ENCODE results near the gene ONECUT1. TPM values are rescaled to one million over a fixed set of nuclear protein-coding genes. Genes with fewer than 3 reads are reported as not detected.

ONECUT1 gene
- total RNA-seq, 2 donors from 2014 or later: not detected

DNA sequence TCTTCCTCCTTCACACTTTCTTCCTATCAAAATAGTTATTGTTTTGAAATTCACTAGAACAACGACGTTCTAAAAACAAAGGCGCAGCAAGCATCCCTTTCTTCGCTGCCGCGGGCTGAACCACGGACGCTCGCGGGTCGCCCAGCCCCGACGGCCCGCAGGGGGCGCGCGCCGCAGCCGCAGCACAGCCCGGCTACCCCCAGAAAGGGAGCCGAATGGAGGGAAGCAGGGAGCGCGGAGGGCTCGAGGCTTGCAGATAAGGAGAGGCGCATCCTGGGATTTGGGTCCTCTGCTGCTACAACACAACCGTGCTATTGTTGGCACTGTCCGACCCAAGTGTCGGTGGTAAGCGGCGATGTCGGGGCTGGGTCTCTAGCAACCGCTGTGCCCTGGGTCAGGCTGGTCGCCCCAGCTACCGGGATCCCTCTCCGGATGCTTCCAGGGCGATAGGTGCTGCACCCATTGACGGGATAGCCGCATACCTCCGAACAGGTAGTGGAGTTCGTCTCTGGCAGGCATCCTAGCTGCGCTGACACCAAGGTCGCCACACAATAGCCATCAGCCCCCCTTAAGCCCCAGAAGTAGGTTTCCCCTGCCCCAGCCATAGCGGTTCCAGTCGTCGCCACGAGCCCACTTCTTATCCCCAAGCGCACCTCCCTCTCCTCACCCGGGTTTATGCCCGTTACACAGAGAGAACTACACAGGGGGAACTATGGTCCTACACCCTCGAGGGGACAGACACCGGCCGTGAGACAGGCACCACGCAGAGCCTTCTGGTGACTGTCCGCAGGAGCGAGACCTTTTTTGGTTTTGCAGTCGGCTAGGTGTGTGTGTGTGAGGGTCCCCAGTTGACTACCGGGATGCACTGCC is 6.0 kb downstream of the ONECUT1 start:
- DNase-seq: no peak
- peak; percentile 39 for ATAC-seq
- Mint-ChIP-seq H3K36me3 (ENCODE audit: low read depth) (peaks cover 2% of the 10 kb centered on the region), H3K4me1 (peaks cover 14% of the 10 kb centered on the region), H3K27ac (peak overlapping the region; percentile 24), H3K4me3 (peak overlapping the region; percentile 73), H3K27me3 (peaks cover 92% of the 10 kb centered on the region)
- H3K9me3 ChIP-seq (ENCODE audit: control insufficient read depth, low read length, poor library complexity, severe bottlenecking): peaks cover 5% of the 10 kb centered on the region

DNA sequence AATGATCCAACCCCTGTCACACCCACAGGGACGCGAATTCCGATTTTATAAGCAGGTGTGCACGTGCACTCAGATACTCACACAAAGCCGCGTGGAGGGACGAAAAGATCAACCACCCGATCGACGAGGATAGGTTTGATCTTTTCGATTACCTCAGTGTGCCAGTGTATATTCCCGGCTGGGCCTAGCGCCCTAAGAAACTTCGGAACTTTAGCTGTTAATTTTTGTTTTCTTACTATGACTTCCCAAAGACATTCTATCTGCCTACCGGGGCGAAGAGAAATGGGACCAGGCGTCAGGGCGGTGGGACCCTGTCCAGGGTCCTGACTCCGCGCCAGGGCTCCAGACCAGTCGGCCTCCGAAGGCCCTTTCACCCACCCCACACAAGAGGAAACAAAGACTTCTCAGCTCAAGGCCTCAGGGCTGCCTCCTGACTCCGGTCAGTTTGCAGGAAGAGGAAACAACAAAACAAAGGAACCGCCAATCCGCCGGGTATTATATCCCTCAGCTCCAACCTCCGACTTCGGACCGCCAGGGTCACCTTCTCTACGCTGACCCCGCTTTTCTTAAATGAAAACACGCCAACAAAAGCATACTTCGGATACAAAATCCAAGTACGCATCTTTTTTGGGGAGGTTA is 6.8 kb downstream of the ONECUT1 start:
- H3K4me3 Mint-ChIP-seq: peak overlapping the region; percentile 43
- DNase-seq: no peak
- ATAC-seq: no peak

DNA sequence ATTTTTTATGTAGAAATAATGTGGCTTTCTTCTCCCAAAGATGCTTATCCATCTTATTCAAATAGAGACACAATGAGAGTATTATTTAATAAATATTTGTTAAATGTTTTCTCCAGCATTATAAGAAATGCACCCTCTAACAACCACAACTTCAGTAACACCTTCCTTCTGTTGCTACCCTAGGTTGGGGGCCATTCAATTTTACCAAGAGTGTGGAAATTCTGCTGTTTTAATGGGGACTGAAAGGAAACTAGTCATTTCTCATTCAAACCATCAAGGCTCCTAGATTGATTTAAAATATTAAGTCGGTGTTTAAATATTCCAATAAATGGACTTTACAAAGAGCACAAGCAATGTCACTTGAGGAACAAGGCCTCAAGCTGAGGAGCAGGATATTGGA is 7.6 kb downstream of the ONECUT1 start:
- Mint-ChIP-seq H3K4me1 (peaks cover 11% of the 10 kb centered on the region), H3K27ac (no peak overlapping the region), H3K4me3 (no peak overlapping the region), H3K36me3 (ENCODE audit: low read depth) (peaks cover 2% of the 10 kb centered on the region), H3K27me3 (peaks cover 85% of the 10 kb centered on the region)
- peaks cover 5% of the 10 kb centered on the region for H3K9me3 ChIP-seq (ENCODE audit: control insufficient read depth, low read length, poor library complexity, severe bottlenecking)
- no peak for ATAC-seq
- no peak for DNase-seq

More for the DNA sequence above, 6.8 kb downstream of the ONECUT1 start:
- H3K4me1 Mint-ChIP-seq: peaks cover 14% of the 10 kb centered on the region
- H3K9me3 ChIP-seq (ENCODE audit: control insufficient read depth, low read length, poor library complexity, severe bottlenecking): peaks cover 5% of the 10 kb centered on the region
- peaks cover 88% of the 10 kb centered on the region for H3K27me3 Mint-ChIP-seq
- peak overlapping the region; percentile 24 for H3K27ac Mint-ChIP-seq
- peaks cover 2% of the 10 kb centered on the region for H3K36me3 Mint-ChIP-seq (ENCODE audit: low read depth)

DNA sequence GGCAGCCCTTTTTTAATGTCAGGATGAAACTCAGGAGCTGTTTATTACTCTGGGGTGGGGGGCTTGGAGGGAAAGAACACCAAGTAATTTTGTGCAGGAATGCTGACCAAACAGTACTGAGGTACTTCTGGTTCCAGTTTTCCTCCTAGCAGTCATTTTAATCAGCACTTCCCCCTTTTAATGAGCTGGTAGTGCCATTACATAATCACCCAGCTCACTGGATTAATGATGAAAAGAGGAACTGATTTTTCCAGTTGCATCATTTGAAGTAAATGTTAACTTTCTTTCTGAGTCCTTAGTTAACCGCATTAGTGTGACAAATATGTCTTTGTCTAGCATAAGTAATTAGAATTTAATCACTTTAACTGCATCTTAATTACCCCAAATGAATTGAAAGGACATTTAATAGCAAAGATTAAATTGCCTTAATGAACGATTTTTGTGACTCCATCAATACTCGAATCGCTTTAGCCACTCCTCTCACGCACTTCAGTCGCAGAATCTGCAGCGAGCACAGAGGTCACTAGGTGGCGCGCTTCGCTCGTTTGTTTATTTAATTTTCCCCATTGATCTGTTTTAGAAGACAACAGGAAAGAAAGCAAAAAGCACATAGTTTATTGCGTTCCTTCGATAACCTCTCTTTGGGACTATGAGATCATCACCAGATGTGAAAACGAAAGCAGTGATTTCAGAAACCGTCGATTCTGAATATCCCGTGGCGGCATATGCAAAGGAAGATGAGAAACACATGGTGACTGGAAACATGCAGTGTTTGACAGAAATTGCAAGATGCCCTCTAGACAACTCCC is 9.8 kb downstream of the ONECUT1 start:
- Mint-ChIP-seq H3K27ac (no peak overlapping the region), H3K4me3 (peak overlapping the region; percentile 52), H3K27me3 (peaks cover 87% of the 10 kb centered on the region)

DNA sequence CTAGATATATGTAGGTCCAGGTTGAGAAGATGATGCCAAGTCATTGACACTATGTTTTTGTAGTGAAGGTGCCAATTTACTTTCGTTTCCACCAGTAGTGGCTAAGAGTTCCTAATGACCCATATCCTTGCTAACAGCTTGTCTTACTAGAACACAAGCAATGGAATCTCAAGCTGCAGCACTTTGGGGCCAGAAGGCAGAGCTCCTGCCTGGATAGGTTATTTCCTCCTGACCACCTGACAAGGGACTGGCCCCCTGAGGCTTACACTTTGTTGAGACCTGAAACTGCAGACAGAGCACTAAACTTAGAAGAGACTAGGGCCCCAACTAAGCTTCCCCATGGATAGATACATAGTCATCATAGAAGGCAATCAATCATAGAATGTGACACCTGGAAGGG is 11.7 kb downstream of the ONECUT1 start:
- peaks cover 5% of the 10 kb centered on the region for H3K9me3 ChIP-seq (ENCODE audit: control insufficient read depth, low read length, poor library complexity, severe bottlenecking)
- H3K4me1 Mint-ChIP-seq: peaks cover 4% of the 10 kb centered on the region
- H3K36me3 Mint-ChIP-seq (ENCODE audit: low read depth): peaks cover 4% of the 10 kb centered on the region
- no peak overlapping the region for H3K27ac Mint-ChIP-seq
- ATAC-seq (no peak), DNase-seq (no peak)
- peaks cover 84% of the 10 kb centered on the region for H3K27me3 Mint-ChIP-seq
- H3K4me3 Mint-ChIP-seq: no peak overlapping the region

More for the DNA sequence above, 9.8 kb downstream of the ONECUT1 start:
- Mint-ChIP-seq H3K36me3 (ENCODE audit: low read depth) (peaks cover 4% of the 10 kb centered on the region), H3K4me1 (peaks cover 9% of the 10 kb centered on the region)
- peak; percentile 42 to 64 (median 49) for DNase-seq
- ATAC-seq: peak; percentile 88
- H3K9me3 ChIP-seq (ENCODE audit: control insufficient read depth, low read length, poor library complexity, severe bottlenecking): peaks cover 5% of the 10 kb centered on the region

DNA sequence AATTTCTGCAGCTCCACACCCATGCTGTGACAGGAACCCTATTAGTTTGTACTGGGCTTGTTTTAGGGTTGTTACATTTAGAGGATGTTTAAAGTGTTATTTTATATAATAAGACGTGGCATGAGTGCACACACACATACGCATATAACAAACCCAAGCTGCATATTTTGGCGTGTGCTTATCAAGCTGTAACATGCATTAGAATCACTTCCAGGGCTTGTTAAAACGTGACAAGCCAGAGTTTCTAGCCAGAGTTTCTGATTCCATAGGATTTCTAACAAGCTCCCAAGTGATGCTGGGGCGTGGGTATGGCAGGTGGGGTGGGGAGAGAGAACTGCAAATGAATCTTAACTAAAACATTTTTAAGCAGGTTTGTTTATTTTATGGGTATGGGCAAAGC is 17.4 kb downstream of the ONECUT1 start:
- ATAC-seq: no peak
- Mint-ChIP-seq H3K4me3 (no peak overlapping the region), H3K36me3 (ENCODE audit: low read depth) (peaks cover 10% of the 10 kb centered on the region), H3K27ac (no peak overlapping the region), H3K4me1 (peaks cover 2% of the 10 kb centered on the region), H3K27me3 (peaks cover 82% of the 10 kb centered on the region)
- H3K9me3 ChIP-seq (ENCODE audit: control insufficient read depth, low read length, poor library complexity, severe bottlenecking): no peaks in the 10 kb centered on the region
- no peak for DNase-seq

DNA sequence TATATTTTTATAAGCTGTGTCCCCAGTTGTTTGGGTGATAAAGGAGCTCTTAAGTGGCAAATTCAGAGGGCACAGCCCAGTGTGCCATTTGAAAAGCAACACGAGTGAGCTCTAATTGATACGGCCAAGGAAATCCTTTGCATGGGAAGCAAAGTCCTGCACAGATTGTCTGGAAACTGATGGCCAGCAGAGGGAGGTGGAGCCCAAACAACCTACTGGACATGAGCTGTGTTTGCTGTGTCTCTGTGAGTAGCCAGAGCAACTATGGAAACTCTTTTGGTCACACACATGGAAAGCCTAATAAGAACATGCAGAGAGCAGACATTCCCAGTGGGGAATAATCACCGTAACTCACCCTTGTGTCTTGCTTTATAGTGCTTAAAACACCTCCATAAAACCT is 24.4 kb downstream of the ONECUT1 start:
- Mint-ChIP-seq H3K27me3 (peaks cover 73% of the 10 kb centered on the region), H3K4me1 (no peaks in the 10 kb centered on the region), H3K27ac (no peak overlapping the region), H3K36me3 (ENCODE audit: low read depth) (peaks cover 3% of the 10 kb centered on the region), H3K4me3 (no peak overlapping the region)
- ATAC-seq: no peak
- DNase-seq: no peak
- no peaks in the 10 kb centered on the region for H3K9me3 ChIP-seq (ENCODE audit: control insufficient read depth, low read length, poor library complexity, severe bottlenecking)

DNA sequence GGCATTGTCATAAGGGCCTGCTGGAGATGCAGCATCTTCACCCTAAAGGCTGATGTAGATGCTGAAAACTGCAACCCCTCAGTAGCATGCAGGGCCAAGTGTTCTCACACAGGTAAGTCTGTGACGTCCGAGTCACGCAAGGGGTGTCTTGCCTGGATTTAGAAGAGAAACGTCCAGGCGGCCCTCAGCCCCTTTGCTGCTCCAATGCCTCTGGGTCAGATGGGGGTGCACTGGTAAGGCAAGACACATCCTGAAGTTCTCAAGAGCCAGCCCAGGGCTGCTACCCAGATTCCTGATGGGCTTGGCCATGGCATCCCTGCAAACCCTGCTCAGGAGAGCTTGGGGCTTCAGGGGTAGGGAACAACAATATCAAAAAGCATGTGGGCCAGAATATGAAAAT is 25.4 kb downstream of the ONECUT1 start:
- Mint-ChIP-seq H3K27ac (no peak overlapping the region), H3K4me1 (no peaks in the 10 kb centered on the region), H3K36me3 (ENCODE audit: low read depth) (peaks cover 3% of the 10 kb centered on the region), H3K27me3 (peaks cover 65% of the 10 kb centered on the region), H3K4me3 (no peak overlapping the region)
- ATAC-seq (no peak), DNase-seq (no peak)
- H3K9me3 ChIP-seq (ENCODE audit: control insufficient read depth, low read length, poor library complexity, severe bottlenecking): no peaks in the 10 kb centered on the region

DNA sequence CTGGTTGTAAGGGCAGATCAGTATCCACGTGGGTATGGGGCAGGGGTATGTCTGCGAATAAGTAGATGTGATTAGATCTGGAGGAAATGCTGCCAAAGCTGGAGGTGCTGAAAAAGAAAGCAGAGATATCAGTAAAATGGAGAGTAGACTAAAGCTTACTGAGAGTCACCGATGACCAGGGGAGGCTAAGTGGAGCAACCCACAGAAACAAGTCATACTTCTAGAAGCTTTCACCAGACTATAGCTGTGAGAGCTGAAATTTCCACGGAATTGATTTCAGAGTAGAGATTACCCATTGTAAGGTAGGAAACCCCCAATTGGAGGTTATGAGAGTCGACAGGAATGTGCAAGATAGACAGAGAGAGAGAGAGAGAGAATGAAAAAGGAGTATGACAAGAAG is 27.5 kb downstream of the ONECUT1 start:
- no peaks in the 10 kb centered on the region for H3K9me3 ChIP-seq (ENCODE audit: control insufficient read depth, low read length, poor library complexity, severe bottlenecking)
- no peaks in the 10 kb centered on the region for H3K36me3 Mint-ChIP-seq (ENCODE audit: low read depth)
- H3K4me3 Mint-ChIP-seq: no peak overlapping the region
- H3K4me1 Mint-ChIP-seq: no peaks in the 10 kb centered on the region
- H3K27me3 Mint-ChIP-seq: peaks cover 64% of the 10 kb centered on the region
- ATAC-seq (no peak), DNase-seq (no peak)
- H3K27ac Mint-ChIP-seq: no peak overlapping the region

DNA sequence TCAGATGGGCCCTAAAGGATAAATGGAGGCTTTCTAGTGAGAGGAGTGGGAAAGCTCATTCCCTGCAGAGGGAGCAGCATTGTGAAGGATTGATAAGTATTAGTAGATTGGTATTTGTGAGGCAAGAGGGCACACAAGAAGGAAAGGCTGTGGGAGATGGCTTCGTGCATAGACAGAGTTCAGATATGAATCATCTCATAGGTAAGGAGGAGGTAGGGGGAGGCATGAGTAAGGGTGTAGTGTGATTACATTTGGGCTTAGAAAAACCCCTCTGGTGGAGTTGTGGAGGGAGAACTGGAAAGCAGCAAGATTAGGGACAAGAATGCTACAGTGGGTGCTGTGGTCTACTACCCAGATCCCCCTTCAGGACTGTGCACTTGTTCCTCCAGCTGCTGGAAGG is 29.6 kb downstream of the ONECUT1 start:
- DNase-seq: no peak

DNA sequence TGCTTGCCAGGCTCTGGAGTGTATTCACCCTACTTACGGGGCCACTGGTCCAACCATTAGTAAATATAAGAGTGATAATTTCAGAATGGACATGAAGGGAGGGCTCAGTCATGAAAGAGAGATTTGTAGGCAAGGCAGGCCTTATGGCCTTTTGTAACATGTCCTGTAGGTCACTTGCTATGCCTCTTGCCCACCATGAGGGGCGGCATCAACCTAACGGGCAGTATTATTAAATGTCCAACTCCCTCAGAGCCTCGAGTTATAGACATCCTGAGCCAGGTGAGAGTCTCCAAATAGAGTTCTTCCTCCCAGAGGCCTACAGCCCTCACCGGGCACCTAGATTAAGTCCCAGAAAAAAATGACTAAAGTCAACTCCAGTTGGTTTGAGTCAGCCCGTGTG is 30.2 kb downstream of the ONECUT1 start:
- no peaks in the 10 kb centered on the region for H3K9me3 ChIP-seq (ENCODE audit: control insufficient read depth, low read length, poor library complexity, severe bottlenecking)
- Mint-ChIP-seq H3K27me3 (peaks cover 60% of the 10 kb centered on the region), H3K27ac (no peak overlapping the region), H3K36me3 (ENCODE audit: low read depth) (no peaks in the 10 kb centered on the region), H3K4me1 (no peaks in the 10 kb centered on the region), H3K4me3 (no peak overlapping the region)
- DNase-seq (no peak), ATAC-seq (no peak)

More for the DNA sequence above, 29.6 kb downstream of the ONECUT1 start:
- H3K9me3 ChIP-seq (ENCODE audit: control insufficient read depth, low read length, poor library complexity, severe bottlenecking): no peaks in the 10 kb centered on the region
- peaks cover 60% of the 10 kb centered on the region for H3K27me3 Mint-ChIP-seq
- H3K4me3 Mint-ChIP-seq: no peak overlapping the region
- ATAC-seq: no peak
- H3K36me3 Mint-ChIP-seq (ENCODE audit: low read depth): no peaks in the 10 kb centered on the region
- no peaks in the 10 kb centered on the region for H3K4me1 Mint-ChIP-seq
- no peak overlapping the region for H3K27ac Mint-ChIP-seq

DNA sequence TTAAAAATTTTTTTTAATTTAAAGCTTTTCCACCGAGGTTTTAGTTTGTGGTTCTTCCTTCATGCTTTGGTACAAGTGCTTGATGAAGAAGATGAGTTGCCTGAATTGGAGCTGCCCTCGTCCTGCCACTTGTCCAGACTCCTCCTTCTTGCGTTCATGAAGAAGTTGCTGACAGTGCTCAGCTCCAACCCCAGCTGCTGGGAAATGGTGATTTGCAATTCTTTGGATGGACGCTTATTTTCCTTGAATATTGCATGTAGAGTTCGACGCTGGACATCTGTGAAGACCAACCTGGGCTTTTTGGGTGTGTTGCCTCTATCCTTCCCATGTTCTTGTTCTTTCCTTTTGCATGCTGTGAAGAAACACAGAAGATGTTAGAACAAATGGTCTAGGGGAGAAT is 32.6 kb downstream of the ONECUT1 start:
- H3K9me3 ChIP-seq (ENCODE audit: control insufficient read depth, low read length, poor library complexity, severe bottlenecking): no peaks in the 10 kb centered on the region
- peaks cover 2% of the 10 kb centered on the region for H3K4me1 Mint-ChIP-seq
- no peaks in the 10 kb centered on the region for H3K36me3 Mint-ChIP-seq (ENCODE audit: low read depth)
- H3K4me3 Mint-ChIP-seq: no peak overlapping the region
- H3K27ac Mint-ChIP-seq: no peak overlapping the region
- DNase-seq: no peak
- peaks cover 56% of the 10 kb centered on the region for H3K27me3 Mint-ChIP-seq
- no peak for ATAC-seq

DNA sequence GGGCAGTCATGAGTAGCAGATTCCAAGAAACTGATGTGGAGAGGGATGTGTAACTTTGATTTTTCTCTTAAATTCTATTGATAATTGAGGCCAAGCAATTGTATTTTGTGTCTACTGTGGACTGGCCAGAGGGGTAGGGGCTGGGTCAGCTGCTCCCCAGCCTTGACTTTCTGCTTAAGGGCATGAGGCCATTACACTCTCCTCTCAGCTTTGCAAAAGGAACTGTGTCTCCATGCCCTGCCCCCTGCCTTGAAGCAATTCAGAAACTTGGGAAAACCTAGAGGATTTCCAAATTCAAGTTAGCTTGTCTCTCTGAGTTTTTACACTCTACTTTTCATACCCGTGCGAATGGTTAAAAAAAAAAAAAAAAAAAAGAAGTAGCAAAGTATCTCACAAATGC is 38.6 kb downstream of the ONECUT1 start:
- peaks cover 64% of the 10 kb centered on the region for H3K27me3 Mint-ChIP-seq
- no peak overlapping the region for H3K4me3 Mint-ChIP-seq
- H3K27ac Mint-ChIP-seq: no peak overlapping the region
- DNase-seq (no peak), ATAC-seq (no peak)
- no peaks in the 10 kb centered on the region for H3K9me3 ChIP-seq (ENCODE audit: control insufficient read depth, low read length, poor library complexity, severe bottlenecking)
- peaks cover 2% of the 10 kb centered on the region for H3K4me1 Mint-ChIP-seq
- peaks cover 8% of the 10 kb centered on the region for H3K36me3 Mint-ChIP-seq (ENCODE audit: low read depth)

Data from T-helper 17 cell (primary cell).